ENCODE results near the gene SCGB1C1. TPM values are rescaled to one million over a fixed set of nuclear protein-coding genes. Genes with fewer than 3 reads are reported as not detected.

SCGB1C1 gene
- total and polyA plus RNA-seq, 12 donors = not detected

GRCh38 chr11:224424-224823, 31.5 kb downstream of the SCGB1C1 start:
- peak in 2 of 8 donors; percentile 52 to 61 for ATAC-seq
- Histone ChIP-seq H3K27ac (peak overlapping the region in 2 of 10 donors; percentile 7 to 18), H3K9me3 (no peaks in the 10 kb centered on the region), H3K4me1 (peaks cover 0 to 39% (median 0%) of the 10 kb centered on the region in 9 donors), H3K27me3 (no peaks in the 10 kb centered on the region), H3K36me3 (peaks cover 0 to 31% (median 0%) of the 10 kb centered on the region in 9 donors), H3K4me3 (no peak overlapping the region)
- WGBS, 2 donors = 72 to 87% methylated on average over 7 of the region's 7 CpGs
- no peak for TF ChIP-seq CTCF (IDR thresholded peaks at IDR 0.05)
- intact Hi-C loops (cut with DNase I) = no loop called here
- DNase-seq = no peak

GRCh38 chr11:225734-226453, 33.0 kb downstream of the SCGB1C1 start:
- H3K27me3 ChIP-seq = no peaks in the 10 kb centered on the region
- no peak overlapping the region for H3K27ac ChIP-seq
- H3K4me3 ChIP-seq = no peak overlapping the region
- WGBS, 2 donors = 94% methylated on average over 10 of the region's 10 CpGs
- no peak for ATAC-seq
- H3K9me3 ChIP-seq = no peaks in the 10 kb centered on the region
- DNase-seq = no peak
- TF ChIP-seq CTCF (IDR thresholded peaks at IDR 0.05) = no peak
- intact Hi-C loops (cut with DNase I) = no loop called here
- H3K36me3 ChIP-seq = peaks cover 0 to 42% (median 3%) of the 10 kb centered on the region in 9 donors
- H3K4me1 ChIP-seq = peaks cover 0 to 37% (median 0%) of the 10 kb centered on the region in 9 donors

- peak in 1 of 8 donors; percentile 33 for ATAC-seq
- intact Hi-C loops (cut with DNase I) = no loop called here
- no peak for TF ChIP-seq CTCF (IDR thresholded peaks at IDR 0.05)
- 80 to 81% methylated on average over 6 of the region's 6 CpGs for WGBS, 2 donors
- Histone ChIP-seq H3K27me3 (no peaks in the 10 kb centered on the region), H3K27ac (peak overlapping the region in 1 of 10 donors; percentile 36), H3K4me3 (no peak overlapping the region), H3K9me3 (no peaks in the 10 kb centered on the region), H3K36me3 (peaks cover 0 to 35% (median 3%) of the 10 kb centered on the region in 9 donors), H3K4me1 (peaks cover 0 to 20% (median 0%) of the 10 kb centered on the region in 9 donors)
- DNase-seq = no peak
These were observed 35.0 kb downstream of the SCGB1C1 start for GRCh38 chr11:227824-228379.

GRCh38 chr11:230431-230830, 37.6 kb downstream of the SCGB1C1 start:
- Histone ChIP-seq H3K9me3 (no peaks in the 10 kb centered on the region), H3K4me1 (peaks cover 0 to 13% (median 6%) of the 10 kb centered on the region in 9 donors), H3K27ac (no peak overlapping the region), H3K36me3 (peaks cover 0 to 36% (median 3%) of the 10 kb centered on the region in 9 donors), H3K27me3 (no peaks in the 10 kb centered on the region), H3K4me3 (no peak overlapping the region)
- intact Hi-C loops (cut with DNase I) = no loop called here
- ATAC-seq (no peak), DNase-seq (no peak)
- 94 to 95% methylated on average over 10 of the region's 10 CpGs for WGBS, 2 donors
- TF ChIP-seq CTCF (IDR thresholded peaks at IDR 0.05) = no peak
